GM12864 (cell line): ENCODE data around the gene VASH1.

Source experiments
- DNase-seq: peaks from one replicate; pipeline ENCODE4 v3.0.0-alpha.2; 2011; ENCODE audit warnings: low read depth
- H3K4me3 ChIP-seq: 2 replicates; pipeline ENCODE4 v1.5.1; 2011; ENCODE audit warnings: mild to moderate bottlenecking, low read depth, low read length, control low read depth
- CTCF ChIP-seq: IDR thresholded peaks from 2 replicates; pipeline ENCODE4 v1.5.1; 2011; ENCODE audit warnings: low read depth, mild to moderate bottlenecking, moderate library complexity, low read length, control low read depth, inconsistent platforms; ENCODE audit errors: missing control alignments

Gene VASH1

GRCh38 chr14:76771437-76771980, 10.2 kb downstream of the VASH1 start:
- no peak overlapping the region for H3K4me3 ChIP-seq
- DNase-seq = no peak
- TF ChIP-seq CTCF = no peak

GRCh38 chr14:76772300-76773187, 11.3 kb downstream of the VASH1 start:
- TF ChIP-seq CTCF = no peak
- H3K4me3 ChIP-seq = no peak overlapping the region
- DNase-seq = no peak

GRCh38 chr14:76773188-76773885, 12.1 kb downstream of the VASH1 start:
- no peak overlapping the region for H3K4me3 ChIP-seq
- no peak for DNase-seq
- TF ChIP-seq CTCF = no peak

GRCh38 chr14:76773956-76774820, 12.9 kb downstream of the VASH1 start:
- no peak for TF ChIP-seq CTCF
- DNase-seq = no peak
- H3K4me3 ChIP-seq = no peak overlapping the region

- no peak overlapping the region for H3K4me3 ChIP-seq
- DNase-seq = no peak
- no peak for TF ChIP-seq CTCF
These were observed 13.8 kb downstream of the VASH1 start for GRCh38 chr14:76774821-76775694.
